ENCODE measurements around the gene SHISA4.

Gene SHISA4

DNA sequence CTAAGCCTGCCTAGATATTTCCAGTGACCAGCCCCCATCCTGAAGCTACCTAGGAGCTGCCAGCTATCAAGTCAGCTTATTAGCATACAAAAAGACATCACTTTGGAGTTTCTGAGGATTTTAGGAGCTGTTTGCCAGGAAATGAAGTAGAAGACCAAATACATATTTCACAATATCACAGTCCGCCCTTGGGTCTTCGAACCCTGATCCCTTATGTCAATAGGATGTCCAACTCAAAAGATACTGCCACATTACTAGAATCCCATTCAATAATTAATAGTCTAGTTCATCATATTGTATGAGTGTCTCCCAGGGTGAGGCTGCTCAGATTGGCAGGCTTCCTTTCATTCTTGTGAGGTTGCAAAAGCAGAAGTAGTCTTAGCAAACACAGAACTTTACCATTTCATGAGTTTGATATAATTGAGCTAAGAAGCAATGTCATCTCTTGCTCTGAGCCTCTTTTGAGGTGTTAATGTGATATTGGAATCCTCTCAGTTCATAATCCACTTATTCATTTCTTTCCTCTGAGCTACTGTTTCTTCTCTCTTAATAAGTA is 46.1 kb upstream of the SHISA4 start:
- H3K4me1 ChIP-seq (ENCODE audit: control insufficient read depth, low read depth, low read length) = peaks cover 13% of the 10 kb centered on the region
- H3K9ac ChIP-seq (ENCODE audit: low read length) = no peak overlapping the region
- H3K23ac ChIP-seq (ENCODE audit: low read length) = no peak overlapping the region
- H3K4ac ChIP-seq (ENCODE audit: low read depth, low read length) = no peak overlapping the region
- H4K5ac ChIP-seq (ENCODE audit: low read length) = no peak overlapping the region
- H3K27me3 ChIP-seq (ENCODE audit: insufficient read depth, low read length, poor library complexity) = no peaks in the 10 kb centered on the region
- no peak overlapping the region for H2BK120ac ChIP-seq (ENCODE audit: low read depth, low read length)
- no peak overlapping the region for H3K4me3 ChIP-seq (ENCODE audit: low read length)
- no peaks in the 10 kb centered on the region for H3K36me3 ChIP-seq (ENCODE audit: control insufficient read depth, insufficient read depth, low read length)
- no peak overlapping the region for H3K27ac ChIP-seq (ENCODE audit: low read depth, low read length)
- H4K8ac ChIP-seq (ENCODE audit: low read depth, low read length) = no peak overlapping the region
- peaks cover 12% of the 10 kb centered on the region for H3K79me1 ChIP-seq (ENCODE audit: low read length)
- no peak overlapping the region for H2BK5ac ChIP-seq (ENCODE audit: low read length)
- H3K18ac ChIP-seq (ENCODE audit: low read length) = no peak overlapping the region
- no peak overlapping the region for H3K4me2 ChIP-seq (ENCODE audit: low read length)
- peaks cover 69% of the 10 kb centered on the region for H3K79me2 ChIP-seq (ENCODE audit: control insufficient read depth, insufficient read depth, low read length)
- no peak overlapping the region for H2AK5ac ChIP-seq (ENCODE audit: low read length)
- H3K56ac ChIP-seq (ENCODE audit: low read length) = no peak overlapping the region
- H2BK15ac ChIP-seq (replicated peaks; ENCODE audit: low read depth) = no peak overlapping the region
- DNase-seq = peak; percentile 15
- no CpG with 5 or more reads among the region's 2 CpGs for WGBS (ENCODE audit: extremely low coverage, insufficient coverage, low lambda C conversion rate)

DNA sequence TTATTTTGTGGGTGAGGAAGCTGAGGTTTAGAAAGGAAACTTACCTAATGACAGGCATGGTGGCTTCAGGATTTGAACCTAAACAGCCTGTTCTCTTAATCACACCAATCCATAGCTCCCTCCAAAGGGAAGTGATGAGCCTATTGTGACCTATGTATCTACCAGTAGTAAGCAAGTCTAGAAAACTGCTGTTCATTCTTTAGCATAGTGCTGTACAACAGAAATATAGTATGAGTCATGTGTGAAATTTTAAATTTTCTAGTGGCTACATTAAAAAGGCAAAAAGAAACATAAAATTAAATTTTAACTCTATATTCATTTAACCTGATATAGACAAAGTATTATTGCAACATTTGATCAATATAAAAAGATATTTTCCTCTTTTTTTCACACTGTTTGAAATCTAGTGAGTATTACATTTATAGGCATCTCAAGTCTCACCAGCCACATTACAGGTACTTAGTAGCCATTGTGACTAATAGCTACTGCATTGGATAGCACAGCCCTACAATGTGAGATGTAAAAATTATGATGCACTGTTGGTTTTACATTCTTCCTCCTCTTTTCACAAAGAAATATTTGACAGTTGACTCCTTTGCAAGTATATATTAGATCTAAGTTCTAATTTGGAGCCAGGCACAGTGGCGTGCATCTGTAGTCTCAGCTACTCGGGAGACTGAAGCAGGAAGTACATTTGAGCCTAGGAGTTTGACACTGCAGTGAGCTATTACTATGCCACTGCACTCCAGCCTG is 43.2 kb upstream of the SHISA4 start:
- no CpG with 5 or more reads among the region's 2 CpGs for WGBS (ENCODE audit: extremely low coverage, insufficient coverage, low lambda C conversion rate)
- Histone ChIP-seq H2AK5ac (ENCODE audit: low read length) (no peak overlapping the region), H3K36me3 (ENCODE audit: control insufficient read depth, insufficient read depth, low read length) (no peaks in the 10 kb centered on the region), H2BK120ac (ENCODE audit: low read depth, low read length) (no peak overlapping the region), H3K9ac (ENCODE audit: low read length) (no peak overlapping the region), H2BK15ac (replicated peaks; ENCODE audit: low read depth) (no peak overlapping the region), H3K23ac (ENCODE audit: low read length) (no peak overlapping the region), H3K27me3 (ENCODE audit: insufficient read depth, low read length, poor library complexity) (no peaks in the 10 kb centered on the region), H3K79me1 (ENCODE audit: low read length) (peaks cover 10% of the 10 kb centered on the region), H4K8ac (ENCODE audit: low read depth, low read length) (no peak overlapping the region), H3K18ac (ENCODE audit: low read length) (no peak overlapping the region), H3K4me1 (ENCODE audit: control insufficient read depth, low read depth, low read length) (peaks cover 13% of the 10 kb centered on the region), H3K27ac (ENCODE audit: low read depth, low read length) (no peak overlapping the region), H4K5ac (ENCODE audit: low read length) (no peak overlapping the region), H2BK5ac (ENCODE audit: low read length) (no peak overlapping the region), H3K56ac (ENCODE audit: low read length) (no peak overlapping the region), H3K4ac (ENCODE audit: low read depth, low read length) (no peak overlapping the region), H3K4me2 (ENCODE audit: low read length) (no peak overlapping the region), H3K79me2 (ENCODE audit: control insufficient read depth, insufficient read depth, low read length) (peaks cover 51% of the 10 kb centered on the region), H3K4me3 (ENCODE audit: low read length) (no peak overlapping the region)
- DNase-seq = no peak

DNA sequence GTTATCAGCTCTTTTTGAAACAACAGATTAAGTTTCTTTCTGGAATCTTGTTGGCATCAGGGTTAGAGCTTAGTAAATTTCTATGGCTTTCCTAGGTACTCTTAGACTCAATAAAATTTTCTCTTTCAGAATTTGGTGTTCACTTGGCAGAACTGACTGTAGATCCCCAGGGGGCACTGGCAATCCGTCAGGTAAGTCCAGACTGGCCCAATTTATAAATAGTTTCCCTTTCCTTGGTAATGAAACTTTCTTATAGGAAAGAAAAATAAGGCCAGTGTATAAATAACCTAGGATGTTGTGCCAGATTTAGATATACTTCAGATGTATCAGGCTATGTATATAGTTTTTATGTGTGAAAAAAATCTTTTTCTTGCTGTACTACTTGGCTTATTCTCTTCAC is 41.5 kb upstream of the SHISA4 start:
- no peak overlapping the region for H2AK5ac ChIP-seq (ENCODE audit: low read length)
- H3K9ac ChIP-seq (ENCODE audit: low read length) = no peak overlapping the region
- no peak overlapping the region for H2BK5ac ChIP-seq (ENCODE audit: low read length)
- no peak overlapping the region for H2BK15ac ChIP-seq (replicated peaks; ENCODE audit: low read depth)
- no peak overlapping the region for H3K18ac ChIP-seq (ENCODE audit: low read length)
- H3K36me3 ChIP-seq (ENCODE audit: control insufficient read depth, insufficient read depth, low read length) = no peaks in the 10 kb centered on the region
- peaks cover 41% of the 10 kb centered on the region for H3K79me2 ChIP-seq (ENCODE audit: control insufficient read depth, insufficient read depth, low read length)
- no peak overlapping the region for H4K8ac ChIP-seq (ENCODE audit: low read depth, low read length)
- H3K4ac ChIP-seq (ENCODE audit: low read depth, low read length) = no peak overlapping the region
- H3K27ac ChIP-seq (ENCODE audit: low read depth, low read length) = no peak overlapping the region
- no peak overlapping the region for H4K5ac ChIP-seq (ENCODE audit: low read length)
- no peak overlapping the region for H2BK120ac ChIP-seq (ENCODE audit: low read depth, low read length)
- H3K4me1 ChIP-seq (ENCODE audit: control insufficient read depth, low read depth, low read length) = peaks cover 10% of the 10 kb centered on the region
- no peak overlapping the region for H3K23ac ChIP-seq (ENCODE audit: low read length)
- no peak for DNase-seq
- H3K79me1 ChIP-seq (ENCODE audit: low read length) = peaks cover 8% of the 10 kb centered on the region
- no CpG with 5 or more reads among the region's 1 CpG for WGBS (ENCODE audit: extremely low coverage, insufficient coverage, low lambda C conversion rate)
- no peak overlapping the region for H3K4me2 ChIP-seq (ENCODE audit: low read length)
- no peak overlapping the region for H3K56ac ChIP-seq (ENCODE audit: low read length)
- H3K4me3 ChIP-seq (ENCODE audit: low read length) = no peak overlapping the region
- H3K27me3 ChIP-seq (ENCODE audit: insufficient read depth, low read length, poor library complexity) = no peaks in the 10 kb centered on the region

DNA sequence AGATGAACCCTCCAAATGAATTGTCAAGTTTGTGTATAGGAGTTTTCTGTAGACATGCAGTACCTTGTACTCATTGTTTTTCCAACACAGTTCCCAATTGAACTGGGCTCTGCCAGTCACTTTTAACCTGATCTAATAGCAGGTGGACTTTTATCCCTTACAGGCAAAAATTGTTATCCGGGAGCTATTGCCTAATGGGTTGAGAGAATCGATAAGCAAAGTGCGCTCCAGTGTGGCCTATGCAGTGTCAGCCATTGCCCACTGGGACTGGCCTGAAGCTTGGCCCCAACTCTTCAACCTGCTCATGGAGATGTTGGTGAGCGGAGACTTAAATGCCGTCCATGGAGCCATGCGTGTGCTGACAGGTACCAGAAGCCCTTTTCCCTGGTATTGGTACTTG is 40.5 kb upstream of the SHISA4 start:
- no peak overlapping the region for H3K4ac ChIP-seq (ENCODE audit: low read depth, low read length)
- H2BK120ac ChIP-seq (ENCODE audit: low read depth, low read length) = no peak overlapping the region
- H3K56ac ChIP-seq (ENCODE audit: low read length) = no peak overlapping the region
- no peak overlapping the region for H3K18ac ChIP-seq (ENCODE audit: low read length)
- H3K9ac ChIP-seq (ENCODE audit: low read length) = no peak overlapping the region
- no peak overlapping the region for H3K23ac ChIP-seq (ENCODE audit: low read length)
- peaks cover 30% of the 10 kb centered on the region for H3K79me2 ChIP-seq (ENCODE audit: control insufficient read depth, insufficient read depth, low read length)
- H3K4me3 ChIP-seq (ENCODE audit: low read length) = no peak overlapping the region
- no peak overlapping the region for H4K8ac ChIP-seq (ENCODE audit: low read depth, low read length)
- no peak overlapping the region for H2BK15ac ChIP-seq (replicated peaks; ENCODE audit: low read depth)
- DNase-seq = no peak
- peaks cover 2% of the 10 kb centered on the region for H3K36me3 ChIP-seq (ENCODE audit: control insufficient read depth, insufficient read depth, low read length)
- no peak overlapping the region for H3K4me2 ChIP-seq (ENCODE audit: low read length)
- no CpG with 5 or more reads among the region's 6 CpGs for WGBS (ENCODE audit: extremely low coverage, insufficient coverage, low lambda C conversion rate)
- no peak overlapping the region for H4K5ac ChIP-seq (ENCODE audit: low read length)
- H3K4me1 ChIP-seq (ENCODE audit: control insufficient read depth, low read depth, low read length) = no peaks in the 10 kb centered on the region
- H3K27me3 ChIP-seq (ENCODE audit: insufficient read depth, low read length, poor library complexity) = no peaks in the 10 kb centered on the region
- H3K27ac ChIP-seq (ENCODE audit: low read depth, low read length) = no peak overlapping the region
- peaks cover 4% of the 10 kb centered on the region for H3K79me1 ChIP-seq (ENCODE audit: low read length)
- no peak overlapping the region for H2BK5ac ChIP-seq (ENCODE audit: low read length)
- no peak overlapping the region for H2AK5ac ChIP-seq (ENCODE audit: low read length)

DNA sequence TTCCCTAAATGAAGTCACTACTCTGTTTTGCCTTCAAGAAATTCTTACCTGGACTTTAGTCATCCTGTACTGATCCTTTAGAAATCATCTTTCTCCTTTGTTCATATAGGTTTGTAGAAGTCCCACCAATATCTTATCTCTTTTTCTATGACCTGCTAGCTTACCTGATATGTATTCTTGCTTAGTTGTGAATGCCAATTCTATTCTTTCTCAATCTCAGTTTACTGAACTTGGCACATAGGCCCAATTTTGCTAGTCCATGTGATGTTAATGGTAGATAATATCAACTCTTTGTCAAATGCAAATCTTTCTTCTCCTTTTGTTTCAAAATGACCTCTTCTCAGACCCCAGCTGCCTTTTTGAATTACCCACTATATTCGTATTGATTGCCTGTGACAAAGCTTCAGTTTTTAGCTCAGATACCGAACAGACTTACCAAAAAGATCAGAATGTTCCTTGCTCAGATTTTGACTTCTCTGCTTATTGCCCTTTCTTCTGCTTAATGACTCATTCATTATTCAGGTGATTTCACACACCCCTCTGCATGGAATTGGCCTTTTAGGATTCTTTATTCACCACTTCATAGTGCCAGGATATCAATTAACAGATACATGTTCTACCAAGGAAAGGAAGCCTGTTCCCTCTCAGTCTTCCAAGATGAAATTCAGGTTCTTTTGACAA is 39.2 kb upstream of the SHISA4 start:
- Histone ChIP-seq H3K9ac (ENCODE audit: low read length) (no peak overlapping the region), H3K56ac (ENCODE audit: low read length) (no peak overlapping the region), H3K27me3 (ENCODE audit: insufficient read depth, low read length, poor library complexity) (no peaks in the 10 kb centered on the region), H3K4ac (ENCODE audit: low read depth, low read length) (no peak overlapping the region), H3K36me3 (ENCODE audit: control insufficient read depth, insufficient read depth, low read length) (peaks cover 2% of the 10 kb centered on the region), H2AK5ac (ENCODE audit: low read length) (no peak overlapping the region), H2BK5ac (ENCODE audit: low read length) (no peak overlapping the region), H3K4me3 (ENCODE audit: low read length) (no peak overlapping the region), H4K8ac (ENCODE audit: low read depth, low read length) (no peak overlapping the region), H3K18ac (ENCODE audit: low read length) (no peak overlapping the region), H2BK15ac (replicated peaks; ENCODE audit: low read depth) (no peak overlapping the region), H2BK120ac (ENCODE audit: low read depth, low read length) (no peak overlapping the region), H3K4me2 (ENCODE audit: low read length) (no peak overlapping the region), H3K4me1 (ENCODE audit: control insufficient read depth, low read depth, low read length) (no peaks in the 10 kb centered on the region), H3K23ac (ENCODE audit: low read length) (no peak overlapping the region), H3K79me2 (ENCODE audit: control insufficient read depth, insufficient read depth, low read length) (peaks cover 21% of the 10 kb centered on the region), H4K5ac (ENCODE audit: low read length) (no peak overlapping the region), H3K79me1 (ENCODE audit: low read length) (peaks cover 4% of the 10 kb centered on the region), H3K27ac (ENCODE audit: low read depth, low read length) (no peak overlapping the region)
- WGBS (ENCODE audit: extremely low coverage, insufficient coverage, low lambda C conversion rate) = no CpG with 5 or more reads among the region's 2 CpGs
- no peak for DNase-seq
